CD4-positive, alpha-beta T cell (primary cell): Measurements from ENCODE around the gene ACRV1. TPM values are rescaled to one million over a fixed set of nuclear protein-coding genes. Genes with fewer than 3 reads are reported as not detected.

Experiments
- ATAC-seq: fragments of 200-7000 bp; cut with Tn5 transposase; one replicate; pipeline ENCODE4 v1.10.0; 2022; ENCODE audit warnings: mild to moderate bottlenecking; ENCODE audit not compliant: poor library complexity
- CTCF ChIA-PET: fragments of 350-600 bp; sonication (Branson Sonifier 250); formaldehyde crosslinking; loops from one replicate; lab custom pipeline; 2021; ENCODE audit warnings: antibody characterized with exemption, inconsistent platforms; lab: Charles Lee
- POLR2A ChIA-PET: fragments of 350-600 bp; sonication (Branson Sonifier 250); formaldehyde crosslinking; loops from one replicate; lab custom pipeline; 2021; ENCODE audit warnings: antibody characterized with exemption, inconsistent platforms; lab: Charles Lee
- DNase-seq, 14 experiments: peaks; one replicate each; pipeline ENCODE4 v3.0.0-alpha.2; 2013 to 2020; ENCODE audit warnings: mixed read lengths in 2 of 14
- H3K27ac ChIP-seq, 2 donors: one replicate each; pipeline versions ENCODE4 v1.5.1 to v1.7.0; 2013; ENCODE audit warnings: low read length in 2 of 2, low read depth in 1 of 2, mild to moderate bottlenecking in 1 of 2
- H3K27me3 ChIP-seq, 2 experiments: 1 replicate in 1 of 2; 2 replicates in 1 of 2; pipeline versions ENCODE4 v1.6.1 to v1.7.0; 2013; ENCODE audit warnings: low read length in 2 of 2, control low read depth in 1 of 2, mild to moderate bottlenecking in 1 of 2, moderate library complexity in 1 of 2; ENCODE audit not compliant: insufficient read depth in 2 of 2, control insufficient read depth in 1 of 2
- H3K36me3 ChIP-seq: one replicate; pipeline ENCODE4 v1.6.1; 2013; ENCODE audit warnings: low read length, control low read depth; ENCODE audit not compliant: insufficient read depth
- H3K4me1 ChIP-seq: one replicate; pipeline ENCODE4 v1.6.1; 2013; ENCODE audit warnings: low read length, control low read depth; ENCODE audit not compliant: insufficient read depth
- H3K4me3 ChIP-seq: one replicate; pipeline ENCODE4 v1.5.1; 2013; ENCODE audit warnings: mild to moderate bottlenecking, low read length, moderate library complexity
- H3K9me3 ChIP-seq, 2 experiments: 1 replicate in 1 of 2; 2 replicates in 1 of 2; pipeline versions ENCODE4 v1.6.1 to v1.7.0; 2013; ENCODE audit warnings: low read length in 2 of 2, mild to moderate bottlenecking in 2 of 2, control low read depth in 1 of 2, moderate library complexity in 1 of 2; ENCODE audit not compliant: control insufficient read depth in 1 of 2, insufficient read depth in 1 of 2
- H3K27ac Mint-ChIP-seq: one replicate; pipeline ENCODE4 v1.8.0; 2020; ENCODE audit warnings: mixed read lengths
- H3K27me3 Mint-ChIP-seq: one replicate; pipeline ENCODE4 v1.8.0; 2021; ENCODE audit warnings: mixed read lengths
- H3K36me3 Mint-ChIP-seq: one replicate; pipeline ENCODE4 v1.8.0; 2021; ENCODE audit warnings: low read depth, mixed read lengths
- H3K4me1 Mint-ChIP-seq: one replicate; pipeline ENCODE4 v1.8.0; 2021; ENCODE audit warnings: low read depth, mixed read lengths
- H3K4me3 Mint-ChIP-seq: one replicate; pipeline ENCODE4 v1.8.0; 2020; ENCODE audit warnings: mild to moderate bottlenecking, mixed read lengths
- H3K9me3 Mint-ChIP-seq: one replicate; pipeline ENCODE4 v1.8.0; 2020; ENCODE audit warnings: mixed read lengths
- intact Hi-C, 2 experiments: fragments of 100-400 bp; cut with DNase I in 1 of 2; cut with micrococcal nuclease in 1 of 2; formaldehyde crosslinking; loops; one replicate each; pipeline versions ENCODE4 v1.15.1 to v1.9.0; 2023 to 2025; cut with DNase I, micrococcal nuclease
- total RNA-seq, 174 experiments: library from RNA in 2 of 174; stranded (reverse) in 2 of 174; gene quantifications; one replicate each; pipeline ENCODE4 v1.2.3 and lab custom pipeline; 2021 to 2026
- TF ChIP-seq, protein P1 (sequence below): fragments of 200-600 bp; IDR thresholded peaks from one replicate; pipeline ENCODE4 v1.8.0; 2022; ENCODE audit warnings: antibody characterized with exemption, mild to moderate bottlenecking

The ACRV1 gene
- total RNA-seq, 2 experiments from 2014 or later = not detected

DNA sequence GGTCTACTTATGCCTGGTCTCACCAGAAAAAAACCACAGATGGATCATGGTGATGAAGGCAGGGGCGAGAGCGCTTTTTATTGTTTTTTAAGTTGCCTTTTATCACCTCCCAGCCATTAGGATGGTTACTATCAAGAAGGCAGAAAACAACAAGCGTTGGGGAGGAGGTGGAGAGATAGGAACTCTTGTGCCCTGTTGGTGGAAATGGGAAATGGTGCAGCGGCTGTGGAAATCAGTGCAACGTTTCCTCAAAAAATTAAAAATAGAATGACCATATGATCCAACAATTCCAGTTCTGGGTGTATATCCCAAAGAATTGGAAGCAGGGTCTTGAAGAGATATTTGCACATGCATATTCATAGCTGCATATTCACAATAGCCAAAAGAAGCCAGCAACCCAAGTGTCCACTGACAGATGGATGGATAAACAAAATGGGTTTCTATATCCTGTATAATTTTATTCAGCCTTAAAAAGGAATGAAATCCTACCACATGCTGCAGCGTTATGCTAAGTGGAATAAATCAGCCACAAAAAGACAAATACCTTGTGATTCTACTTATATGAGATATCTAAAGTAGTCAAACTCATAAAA, 20.5 kb upstream of the ACRV1 start:
- Histone ChIP-seq H3K4me1 (no peaks in the 10 kb centered on the region), H3K27me3 (peaks cover 0 to 4% of the 10 kb centered on the region in 2 experiments), H3K36me3 (no peaks in the 10 kb centered on the region), H3K4me3 (no peak overlapping the region), H3K9me3 (no peaks in the 10 kb centered on the region), H3K27ac (no peak overlapping the region)
- Mint-ChIP-seq H3K27me3 (peaks cover 11% of the 10 kb centered on the region), H3K36me3 (no peaks in the 10 kb centered on the region), H3K27ac (no peak overlapping the region), H3K4me1 (no peaks in the 10 kb centered on the region), H3K9me3 (no peaks in the 10 kb centered on the region), H3K4me3 (no peak overlapping the region)
- no peak for ATAC-seq
- intact Hi-C loops = no loop called here
- CTCF ChIA-PET = no interaction called here
- POLR2A ChIA-PET = no interaction called here
- TF ChIP-seq, protein P1, sequence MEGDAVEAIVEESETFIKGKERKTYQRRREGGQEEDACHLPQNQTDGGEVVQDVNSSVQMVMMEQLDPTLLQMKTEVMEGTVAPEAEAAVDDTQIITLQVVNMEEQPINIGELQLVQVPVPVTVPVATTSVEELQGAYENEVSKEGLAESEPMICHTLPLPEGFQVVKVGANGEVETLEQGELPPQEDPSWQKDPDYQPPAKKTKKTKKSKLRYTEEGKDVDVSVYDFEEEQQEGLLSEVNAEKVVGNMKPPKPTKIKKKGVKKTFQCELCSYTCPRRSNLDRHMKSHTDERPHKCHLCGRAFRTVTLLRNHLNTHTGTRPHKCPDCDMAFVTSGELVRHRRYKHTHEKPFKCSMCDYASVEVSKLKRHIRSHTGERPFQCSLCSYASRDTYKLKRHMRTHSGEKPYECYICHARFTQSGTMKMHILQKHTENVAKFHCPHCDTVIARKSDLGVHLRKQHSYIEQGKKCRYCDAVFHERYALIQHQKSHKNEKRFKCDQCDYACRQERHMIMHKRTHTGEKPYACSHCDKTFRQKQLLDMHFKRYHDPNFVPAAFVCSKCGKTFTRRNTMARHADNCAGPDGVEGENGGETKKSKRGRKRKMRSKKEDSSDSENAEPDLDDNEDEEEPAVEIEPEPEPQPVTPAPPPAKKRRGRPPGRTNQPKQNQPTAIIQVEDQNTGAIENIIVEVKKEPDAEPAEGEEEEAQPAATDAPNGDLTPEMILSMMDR = no peak
- DNase-seq = no peak

DNA sequence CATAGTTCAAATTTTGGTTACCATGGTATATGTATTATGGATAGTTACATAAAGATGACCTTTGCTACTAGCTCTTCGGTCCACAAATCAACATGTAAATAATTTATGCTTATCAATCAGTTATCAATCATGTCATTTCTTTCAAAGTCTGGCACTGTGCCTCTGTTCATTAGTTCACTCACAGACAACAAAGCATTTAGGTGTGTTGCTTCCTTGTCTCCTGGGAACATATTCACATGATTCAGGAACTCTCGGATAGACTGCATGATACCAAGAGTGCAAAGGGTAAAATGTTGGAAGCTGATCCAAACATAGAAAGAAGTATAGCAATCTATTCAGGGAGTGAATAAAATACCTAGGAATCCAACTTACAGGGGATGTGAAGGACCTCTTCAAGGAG, 14.3 kb upstream of the ACRV1 start:
- Mint-ChIP-seq H3K27me3 (peaks cover 8% of the 10 kb centered on the region), H3K27ac (no peak overlapping the region), H3K9me3 (no peaks in the 10 kb centered on the region), H3K4me1 (no peaks in the 10 kb centered on the region), H3K36me3 (no peaks in the 10 kb centered on the region), H3K4me3 (no peak overlapping the region)
- Histone ChIP-seq H3K4me1 (no peaks in the 10 kb centered on the region), H3K36me3 (no peaks in the 10 kb centered on the region), H3K27me3 (no peaks in the 10 kb centered on the region), H3K27ac (no peak overlapping the region), H3K4me3 (no peak overlapping the region), H3K9me3 (no peaks in the 10 kb centered on the region)
- DNase-seq (no peak), ATAC-seq (no peak)
- CTCF ChIA-PET = no interaction called here
- TF ChIP-seq, protein P1 = no peak
- intact Hi-C loops = no loop called here
- POLR2A ChIA-PET = no interaction called here

DNA sequence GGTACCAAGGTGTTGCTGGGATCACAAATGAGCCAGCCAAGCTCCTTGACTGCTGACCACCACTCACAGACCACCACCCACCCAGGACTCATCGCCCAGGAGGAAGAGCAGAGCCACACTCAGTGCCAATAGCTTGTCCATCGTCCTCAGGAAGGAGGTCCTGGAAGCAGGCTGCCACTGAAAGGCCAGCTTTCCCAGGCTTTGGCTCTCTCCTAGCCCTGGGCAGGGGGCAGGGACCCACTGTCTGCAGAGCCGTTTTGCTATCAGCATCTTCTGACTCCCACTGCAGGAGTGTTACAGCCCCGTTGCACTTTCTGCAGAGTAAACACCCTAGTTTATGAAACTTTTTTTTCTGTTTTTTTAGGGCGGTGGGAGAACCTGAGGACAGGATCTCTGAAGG, 12.2 kb upstream of the ACRV1 start:
- intact Hi-C loops = no loop called here
- H3K4me1 Mint-ChIP-seq = no peaks in the 10 kb centered on the region

More for the DNA sequence above, 12.2 kb upstream of the ACRV1 start:
- Mint-ChIP-seq H3K36me3 (no peaks in the 10 kb centered on the region), H3K27ac (no peak overlapping the region), H3K27me3 (no peaks in the 10 kb centered on the region), H3K9me3 (no peaks in the 10 kb centered on the region), H3K4me3 (no peak overlapping the region)
- no peaks in the 10 kb centered on the region for H3K9me3 ChIP-seq
- no peak for ATAC-seq
- ChIA-PET CTCF (no interaction called here), POLR2A (no interaction called here)
- no peak overlapping the region for H3K27ac ChIP-seq
- H3K4me1 ChIP-seq = no peaks in the 10 kb centered on the region
- no peak overlapping the region for H3K4me3 ChIP-seq
- H3K36me3 ChIP-seq = no peaks in the 10 kb centered on the region
- DNase-seq = no peak
- TF ChIP-seq, protein P1 = no peak
- no peaks in the 10 kb centered on the region for H3K27me3 ChIP-seq
